Esophagus mucosa (tissue), 1 donor: ENCODE results near the gene FASTK. TPM values are rescaled to one million over a fixed set of nuclear protein-coding genes. Genes with fewer than 3 reads are reported as not detected.

Experiments used
- ATAC-seq: fragments of 200-7000 bp; cut with Tn5 transposase; one replicate; pipeline ENCODE4 v1.9.1; 2020
- total RNA-seq: library from RNA; stranded (reverse); gene quantifications from one replicate; pipeline ENCODE4 v1.2.4, GENCODE V29; 2023
- donor health status: DM: yes; HTN: yes; CAD: no.

FASTK gene
- total RNA-seq, 1 donor from 2014 or later, result 55.5 TPM

GRCh38 chr7:151118108-151119054 is 37.8 kb upstream of the FASTK start:
- ATAC-seq, result no peak

GRCh38 chr7:151117565-151117964 is 37.0 kb upstream of the FASTK start:
- no peak for ATAC-seq

GRCh38 chr7:151116603-151117440 is 36.2 kb upstream of the FASTK start:
- peak; percentile 35 for ATAC-seq

- ATAC-seq, result peak; percentile 94
Observed at GRCh38 chr7:151115836-151116418, 35.3 kb upstream of the FASTK start.

GRCh38 chr7:151115121-151115835 is 34.7 kb upstream of the FASTK start:
- ATAC-seq, result no peak

GRCh38 chr7:151114151-151115090 is 33.8 kb upstream of the FASTK start:
- ATAC-seq, result peak; percentile 61

GRCh38 chr7:151113344-151114150 is 32.9 kb upstream of the FASTK start:
- ATAC-seq, result no peak

GRCh38 chr7:151110941-151111645 is 30.5 kb upstream of the FASTK start:
- peak; percentile 36 for ATAC-seq

- ATAC-seq, result no peak
Observed at GRCh38 chr7:151110236-151110940, 29.8 kb upstream of the FASTK start.

- no peak for ATAC-seq
Observed at GRCh38 chr7:151109094-151110048, 28.8 kb upstream of the FASTK start.

- ATAC-seq, result no peak
Observed at GRCh38 chr7:151107882-151108281, 27.3 kb upstream of the FASTK start.

- peak; percentile 55 for ATAC-seq
Observed at GRCh38 chr7:151104411-151105235, 24.0 kb upstream of the FASTK start.

GRCh38 chr7:151103973-151104372 is 23.4 kb upstream of the FASTK start:
- ATAC-seq, result no peak

GRCh38 chr7:151102991-151103390 is 22.4 kb upstream of the FASTK start:
- ATAC-seq, result no peak

GRCh38 chr7:151101621-151102396 is 21.2 kb upstream of the FASTK start:
- no peak for ATAC-seq

- no peak for ATAC-seq
Observed at GRCh38 chr7:151100921-151101320, 20.3 kb upstream of the FASTK start.
